T follicular helper cell (primary cell): ENCODE measurements around the gene COX20.
A peak's percentile ranks its signal among the peaks of the same experiment; 100 is the strongest.

Experiments used
- DNase-seq: peaks from one replicate; pipeline ENCODE4 v3.0.0-alpha.2; 2020; ENCODE audit warnings: low read depth

COX20 gene

GRCh38 chr1:244851546-244852231 is 16.2 kb downstream of the COX20 start:
- DNase-seq: no peak

DNA sequence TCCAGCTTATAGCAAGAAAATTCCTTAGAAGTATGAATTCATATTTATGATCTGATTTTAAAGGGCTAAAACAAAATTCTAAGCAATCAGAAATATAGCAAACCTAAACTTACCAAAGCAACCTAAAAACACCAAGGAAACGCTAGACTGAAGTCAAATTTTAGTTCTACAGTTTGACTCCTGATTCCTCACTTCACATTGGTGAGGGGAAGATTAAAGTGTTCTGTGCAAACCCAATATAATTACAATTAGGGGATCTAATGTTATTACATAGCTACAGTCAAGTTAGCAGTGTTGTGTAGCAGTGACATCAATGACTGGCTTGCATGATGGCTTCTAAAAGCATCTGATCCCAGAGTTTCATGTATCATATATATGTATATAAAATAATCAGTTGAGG is 17.2 kb downstream of the COX20 start:
- no peak for DNase-seq

- no peak for DNase-seq
Measured at GRCh38 chr1:244854166-244854565, 18.7 kb downstream of the COX20 start.

GRCh38 chr1:244854865-244855578 is 19.6 kb downstream of the COX20 start:
- no peak for DNase-seq

- DNase-seq: no peak
Measured at GRCh38 chr1:244857761-244858160, 22.3 kb downstream of the COX20 start.

DNA sequence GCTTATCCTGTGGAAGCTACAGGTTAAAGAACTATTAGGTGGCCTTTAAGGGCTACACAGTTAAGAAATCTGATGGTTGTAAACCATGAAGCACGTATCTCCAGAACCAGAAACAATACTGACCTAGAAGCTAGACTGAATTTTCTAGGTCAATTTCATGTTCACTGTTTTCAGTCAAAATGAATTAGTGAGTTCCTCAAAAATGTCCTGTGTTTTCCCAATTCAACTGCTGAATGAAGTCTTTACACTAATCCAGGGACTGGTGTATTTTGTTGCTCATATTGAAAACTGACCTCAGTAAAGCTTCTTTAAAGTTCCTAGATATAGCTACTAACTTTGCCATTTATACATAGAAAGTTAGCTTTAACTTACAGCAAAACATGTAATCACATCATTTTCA is 22.9 kb downstream of the COX20 start:
- no peak for DNase-seq

- DNase-seq: no peak
Measured at GRCh38 chr1:244860078-244860477, 24.6 kb downstream of the COX20 start.

DNA sequence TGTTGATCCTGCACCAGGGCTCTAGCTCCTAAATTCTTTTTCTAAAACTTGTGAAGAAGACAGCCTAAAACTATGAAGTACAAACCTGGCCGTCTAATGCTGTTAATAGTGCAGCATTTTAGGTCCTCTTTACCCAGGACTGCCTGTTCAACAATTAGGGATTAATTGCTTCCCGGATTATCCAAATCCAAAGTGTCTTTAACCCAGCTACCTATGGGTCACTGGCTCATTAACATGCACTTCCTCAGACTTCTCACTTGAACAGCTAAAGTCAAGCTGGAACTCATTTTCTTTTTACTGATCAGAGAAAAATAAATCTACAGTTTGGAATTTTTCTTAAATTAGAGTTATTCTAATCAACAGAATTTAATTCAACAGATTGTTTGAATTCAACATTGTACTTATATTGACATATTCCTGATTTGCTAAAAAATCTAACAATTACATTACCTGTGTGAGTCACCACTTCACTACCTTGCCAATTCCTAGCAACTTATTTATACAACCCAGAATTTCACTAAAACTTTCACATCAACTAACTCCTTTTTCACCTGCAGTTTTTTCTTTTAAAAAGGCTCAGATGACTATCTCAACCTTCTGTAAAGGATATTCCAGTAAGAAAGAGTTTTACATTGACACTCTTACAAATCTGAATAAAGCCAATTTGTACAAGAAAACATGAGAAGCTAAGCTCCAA is 25.6 kb downstream of the COX20 start:
- DNase-seq: no peak

DNA sequence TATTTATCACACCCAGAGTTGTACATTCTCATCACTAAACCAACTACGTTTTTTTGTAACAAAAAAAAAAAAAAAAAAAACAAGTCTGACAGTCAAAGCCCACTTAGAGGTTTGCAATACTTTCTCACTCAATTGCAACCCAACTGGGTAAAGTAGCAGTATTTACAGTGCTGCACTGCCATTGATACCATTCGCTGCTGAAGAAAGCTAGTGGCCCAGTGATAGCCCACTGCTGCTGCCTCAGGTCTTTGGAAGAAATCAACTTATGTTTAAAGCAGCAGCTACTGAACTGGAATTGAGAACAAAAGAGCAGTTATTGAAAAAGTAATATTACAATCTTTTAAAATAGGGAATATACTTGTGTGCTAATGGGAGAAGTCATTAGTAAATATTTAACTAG is 26.2 kb downstream of the COX20 start:
- no peak for DNase-seq

DNA sequence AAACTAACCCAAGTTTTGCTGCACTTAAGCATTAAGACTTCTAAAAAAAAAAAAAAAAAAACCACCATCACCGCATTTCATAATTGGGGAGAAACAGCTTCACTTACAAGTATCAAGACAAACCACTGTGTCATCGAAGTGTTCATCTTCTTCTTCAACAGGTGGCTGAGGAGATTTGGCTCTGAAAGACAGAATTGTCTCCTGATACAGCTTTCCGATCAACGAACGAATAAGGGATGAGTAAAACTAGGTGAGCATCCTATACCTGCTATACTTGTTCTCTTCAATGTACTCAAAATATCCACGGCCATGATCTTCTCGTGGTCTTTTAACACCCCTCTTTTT is 26.9 kb downstream of the COX20 start:
- no peak for DNase-seq

GRCh38 chr1:244862699-244863490 is 27.4 kb downstream of the COX20 start:
- peak; percentile 97 for DNase-seq

- DNase-seq: no peak
Measured at GRCh38 chr1:244863491-244864252, 28.2 kb downstream of the COX20 start.

GRCh38 chr1:244864253-244865027 is 29.0 kb downstream of the COX20 start, which contains the start of gene HNRNPU:
Gene HNRNPU, minus strand, starts transcription at chr1:244864543. Its CDS starts 236 bp downstream, at chr1:244864307.
- peak; percentile 94 for DNase-seq

DNA sequence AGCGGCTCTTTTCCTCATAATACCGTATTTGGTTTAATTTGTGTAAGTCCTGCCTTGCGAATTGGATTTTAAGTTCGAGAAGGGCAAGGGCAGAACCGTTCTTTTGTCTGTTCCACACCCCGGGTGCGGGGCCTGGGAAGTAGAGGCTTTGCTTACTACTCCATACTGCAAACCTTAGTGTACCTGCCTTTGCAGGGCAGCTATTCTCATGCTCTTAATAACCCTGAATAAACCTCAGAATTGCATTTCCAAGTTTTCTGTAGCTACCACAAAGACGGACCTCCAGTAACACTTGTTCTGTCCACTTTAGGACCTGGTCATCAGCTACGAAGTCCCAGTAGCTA is 29.5 kb downstream of the COX20 start:
- DNase-seq: no peak

GRCh38 chr1:244865820-244866219 is 30.4 kb downstream of the COX20 start:
- no peak for DNase-seq

- no peak for DNase-seq
Measured at GRCh38 chr1:244866355-244866754, 30.9 kb downstream of the COX20 start.

- DNase-seq: no peak
Measured at GRCh38 chr1:244868484-244869363, 33.3 kb downstream of the COX20 start.

DNA sequence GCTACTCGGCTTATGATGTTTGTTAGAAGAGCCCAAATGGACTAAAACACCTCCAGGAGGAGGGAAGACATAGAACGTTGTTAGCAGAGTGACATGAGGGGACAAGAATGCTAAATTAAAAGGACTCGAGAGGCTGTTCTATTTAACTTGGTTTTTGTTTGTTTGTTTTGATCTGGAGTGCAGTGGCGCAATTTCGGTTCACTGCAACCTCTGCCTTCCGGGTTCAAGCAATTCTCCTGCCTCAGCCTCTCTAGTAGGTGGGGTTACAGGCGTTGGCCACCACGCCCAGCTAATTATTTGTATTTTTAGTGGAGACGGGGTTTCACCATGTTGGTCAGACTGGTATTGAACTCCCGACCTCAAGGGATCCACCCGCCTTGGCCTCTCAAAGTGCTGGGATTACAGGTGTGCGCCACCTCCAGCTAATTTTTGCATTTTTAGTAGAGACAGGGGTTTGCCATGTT is 33.9 kb downstream of the COX20 start:
- no peak for DNase-seq

DNA sequence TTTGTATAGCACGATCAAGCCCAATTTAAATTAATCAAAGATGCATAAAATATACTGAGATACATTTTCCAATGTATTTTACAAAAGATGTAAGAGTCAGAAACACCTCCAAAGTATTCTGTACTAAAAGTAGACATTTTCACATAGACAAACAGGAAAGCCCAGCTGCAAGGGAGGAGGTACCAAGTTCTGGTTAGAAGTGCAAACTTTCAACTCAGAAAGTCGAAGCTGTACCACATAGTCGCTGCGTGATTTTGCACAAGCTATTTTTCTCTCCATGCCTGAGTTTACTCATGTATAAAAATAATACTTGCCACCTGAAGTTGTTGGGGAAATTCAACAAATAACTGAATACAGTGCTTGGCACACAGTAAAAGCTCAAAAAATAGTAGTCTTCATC is 34.5 kb downstream of the COX20 start:
- DNase-seq: no peak
